HCT116 (cell line): ENCODE data around the gene SEPTIN5. TPM values are rescaled to one million over a fixed set of nuclear protein-coding genes. Genes with fewer than 3 reads are reported as not detected.

ENCODE experiments used
- ATAC-seq: fragments of 200-7000 bp; cut with Tn5 transposase; 2 replicates; pipeline ENCODE4 v1.9.1; 2020; ENCODE audit warnings: mild to moderate bottlenecking, moderate library complexity
- BruUV-seq: library from RNA; stranded (reverse); fragments of 400-500 nt; replicated peaks from 2 replicates; lab custom pipeline; 2021; lab: Mats Ljungman, UMichigan
- CTCF ChIA-PET: fragments of 300-600 bp; sonication (Branson Sonifier 250); formaldehyde crosslinking; loops from one replicate; lab custom pipeline; 2021; ENCODE audit warnings: antibody characterized with exemption; lab: Charles Lee
- POLR2A ChIA-PET: fragments of 300-600, 350-600 bp; sonication (Branson Sonifier 250); formaldehyde crosslinking; loops from one replicate; lab custom pipeline; 2021; ENCODE audit warnings: antibody characterized with exemption; lab: Charles Lee
- RAD21 ChIA-PET, 2 experiments: fragments of 300-600 bp; sonication (Branson Sonifier 250); formaldehyde crosslinking; loops; one replicate each; lab custom pipeline; 2023; ENCODE audit warnings: low total read pairs in 2 of 2; ENCODE audit not compliant: uncharacterized antibody in 2 of 2, unreplicated experiment in 2 of 2, low non-redundant PET in 1 of 2; lab: Charles Lee
- DNase-seq: peaks from one replicate; pipeline ENCODE4 v3.0.0-alpha.2; 2010; ENCODE audit warnings: low read depth, low spot score
- H2AFZ ChIP-seq: fragments of 200-600 bp; shearing (Covaris generic), sonication (generic); 2 replicates; pipeline ENCODE4 v1.6.1; 2017; ENCODE audit warnings: low read depth, mixed run types, mixed read lengths, antibody characterized with exemption, low read length; ENCODE audit not compliant: poor library complexity, severe bottlenecking
- H3K27ac ChIP-seq: 2 replicates; pipeline ENCODE4 v1.5.1; 2012; ENCODE audit warnings: low read depth, low read length
- H3K27me3 ChIP-seq: fragments of 200-600 bp; sonication (generic); 2 replicates; pipeline ENCODE4 v1.6.1; 2016; ENCODE audit warnings: mixed run types, low read length, mixed read lengths; ENCODE audit not compliant: insufficient read depth
- H3K36me3 ChIP-seq, 2 experiments: fragments of 200-500 bp in 1 of 2; fragments of 200-600 bp in 1 of 2; sonication (Bioruptor generic) in 1 of 2; sonication (generic) in 1 of 2; 2 replicates each; pipeline versions ENCODE4 v1.5.1 to v1.6.1; 2014 to 2016; ENCODE audit warnings: low read length in 2 of 2, inconsistent platforms in 1 of 2, mixed read lengths in 1 of 2, mixed run types in 1 of 2; ENCODE audit not compliant: insufficient read depth in 2 of 2, control insufficient read depth in 1 of 2
- H3K4me1 ChIP-seq, 2 experiments: fragments of 200-600 bp in 1 of 2; sonication (generic) in 1 of 2; 2 replicates each; pipeline versions ENCODE4 v1.5.1 to v1.6.1; 2012 to 2017; ENCODE audit warnings: low read length in 2 of 2, inconsistent platforms in 1 of 2, mild to moderate bottlenecking in 1 of 2, mixed read lengths in 1 of 2, mixed run types in 1 of 2, moderate library complexity in 1 of 2; ENCODE audit not compliant: insufficient read depth in 2 of 2, control insufficient read depth in 1 of 2
- H3K4me2 ChIP-seq: fragments of 200-600 bp; sonication (generic); 2 replicates; pipeline ENCODE4 v1.6.1; 2017; ENCODE audit warnings: mixed run types, low read length, mixed read lengths
- H3K4me3 ChIP-seq, 2 experiments: fragments of 200-600 bp in 1 of 2; sonication (generic) in 1 of 2; replicated peaks in 1 of 2; 2 replicates each; pipeline ENCODE4 v1.5.1; 2011 to 2016; ENCODE audit warnings: low read length in 2 of 2, control low read depth in 1 of 2, low read depth in 1 of 2, mild to moderate bottlenecking in 1 of 2, mixed read lengths in 1 of 2, mixed run types in 1 of 2
- H3K79me2 ChIP-seq: fragments of 200-600 bp; sonication (generic); 2 replicates; pipeline ENCODE4 v1.6.1; 2017; ENCODE audit warnings: mild to moderate bottlenecking, mixed run types, low read length, moderate library complexity, mixed read lengths; ENCODE audit not compliant: insufficient read depth
- H3K9ac ChIP-seq: fragments of 200-600 bp; sonication (generic); 2 replicates; pipeline ENCODE4 v1.6.1; 2016; ENCODE audit warnings: low read length, mixed read lengths
- H3K9me2 ChIP-seq: fragments of 200-600 bp; sonication (generic), shearing (Covaris generic); 2 replicates; pipeline ENCODE4 v1.6.1; 2017; ENCODE audit warnings: mixed run types, mild to moderate bottlenecking, moderate library complexity; ENCODE audit not compliant: insufficient read depth
- H3K9me3 ChIP-seq, 2 experiments: fragments of 200-500 bp in 1 of 2; fragments of 200-600 bp in 1 of 2; sonication (Bioruptor generic) in 1 of 2; sonication (generic) in 1 of 2; 2 replicates each; pipeline ENCODE4 v1.6.1; 2014 to 2017; ENCODE audit warnings: low read length in 2 of 2, mixed read lengths in 2 of 2, inconsistent platforms in 1 of 2, low read depth in 1 of 2, mild to moderate bottlenecking in 1 of 2, mixed run types in 1 of 2, moderate library complexity in 1 of 2; ENCODE audit not compliant: control insufficient read depth in 1 of 2, insufficient read depth in 1 of 2
- H4K20me1 ChIP-seq: fragments of 200-600 bp; sonication (generic), shearing (Covaris generic); 2 replicates; pipeline ENCODE4 v1.6.1; 2017; ENCODE audit warnings: mixed run types, mild to moderate bottlenecking, moderate library complexity; ENCODE audit not compliant: insufficient read depth
- ATF3 ChIP-seq: IDR thresholded peaks from 2 replicates; pipeline ENCODE4 v1.6.1; 2012
- CBX3 ChIP-seq: IDR thresholded peaks from 2 replicates; pipeline ENCODE4 v1.6.1; 2012; ENCODE audit warnings: low read depth
- CEBPB ChIP-seq: IDR thresholded peaks from 2 replicates; pipeline ENCODE4 v1.6.1; 2012; ENCODE audit warnings: low read depth
- EGR1 ChIP-seq: IDR thresholded peaks from 2 replicates; pipeline ENCODE4 v1.6.1; 2012; ENCODE audit warnings: low read depth
- ELF1 ChIP-seq: IDR thresholded peaks from 2 replicates; pipeline ENCODE4 v1.6.1; 2012; ENCODE audit warnings: low read depth, borderline replicate concordance
- EZH2phosphoT487 ChIP-seq: fragments of 200-600 bp; IDR thresholded peaks from 2 replicates; pipeline ENCODE4 v1.6.1; 2018; ENCODE audit warnings: antibody characterized with exemption, borderline replicate concordance
- JUND ChIP-seq: IDR thresholded peaks from 2 replicates; pipeline ENCODE4 v1.6.1; 2012
- MAX ChIP-seq: IDR thresholded peaks from 2 replicates; pipeline ENCODE4 v1.6.1; 2012
- POLR2A ChIP-seq: IDR thresholded peaks from 2 replicates; pipeline ENCODE4 v1.7.0; 2011; ENCODE audit warnings: borderline replicate concordance; ENCODE audit not compliant: insufficient read depth, insufficient read length; ENCODE audit errors: extremely low read depth
- POLR2AphosphoS5 ChIP-seq: IDR thresholded peaks from 2 replicates; pipeline ENCODE4 v1.6.1; 2011; ENCODE audit warnings: mild to moderate bottlenecking, low read depth, low read length, moderate library complexity
- RAD21 ChIP-seq: IDR thresholded peaks from 2 replicates; pipeline ENCODE4 v1.6.1; 2012; ENCODE audit warnings: low read depth, mild to moderate bottlenecking
- SIN3A ChIP-seq: IDR thresholded peaks from 2 replicates; pipeline ENCODE4 v1.6.1; 2012; ENCODE audit warnings: low read depth
- SP1 ChIP-seq: IDR thresholded peaks from 2 replicates; pipeline ENCODE4 v1.6.1; 2012; ENCODE audit warnings: low read depth
- SRF ChIP-seq: IDR thresholded peaks from 2 replicates; pipeline ENCODE4 v1.6.1; 2012; ENCODE audit warnings: low read depth
- TCF7L2 ChIP-seq: IDR thresholded peaks from 2 replicates; pipeline ENCODE4 v1.7.0; 2011; ENCODE audit warnings: borderline replicate concordance, inconsistent platforms; ENCODE audit not compliant: insufficient read depth, insufficient read length; ENCODE audit errors: extremely low read depth
- YY1 ChIP-seq: IDR thresholded peaks from 2 replicates; pipeline ENCODE4 v1.6.1; 2011; ENCODE audit warnings: low read length, low read depth, moderate library complexity, mild to moderate bottlenecking; ENCODE audit not compliant: insufficient replicate concordance; ENCODE audit errors: extremely low read depth
- ZNF274 ChIP-seq: fragments of 200-500 bp; sonication (Bioruptor generic); IDR thresholded peaks from 2 replicates; pipeline ENCODE4 v1.6.1; 2014; ENCODE audit warnings: mild to moderate bottlenecking, low read depth, low read length, inconsistent platforms
- intact Hi-C: fragments of 100-400 bp; cut with micrococcal nuclease; formaldehyde crosslinking; loops from 2 replicates; pipeline ENCODE4 v1.10.0; 2022
- total RNA-seq: library from RNA; stranded (reverse); gene quantifications from one replicate; pipeline ENCODE4 v1.2.1, GENCODE V29; 2021; ENCODE audit not compliant: unreplicated experiment
- TF ChIP-seq, protein P1 (sequence below): IDR thresholded peaks from 2 replicates; pipeline ENCODE4 v1.6.1; 2012; ENCODE audit warnings: low read depth
- TF ChIP-seq, protein P2 (sequence below), 3 experiments: fragments of 200-600 bp in 1 of 3; sonication (generic) in 1 of 3; IDR thresholded peaks in 2 of 3; conservative IDR thresholded peaks in 1 of 3; 2 replicates each; pipeline ENCODE4 v1.5.1; 2012 to 2017; ENCODE audit warnings: low read depth in 2 of 3, low read length in 2 of 3, antibody characterized with exemption in 1 of 3, borderline replicate concordance in 1 of 3, control low read depth in 1 of 3, mild to moderate bottlenecking in 1 of 3, mixed read lengths in 1 of 3, mixed run types in 1 of 3, moderate library complexity in 1 of 3; ENCODE audit not compliant: insufficient read depth in 1 of 3

Gene SEPTIN5
- total RNA-seq, 1 experiment from 2014 or later = 9.0 TPM

DNA sequence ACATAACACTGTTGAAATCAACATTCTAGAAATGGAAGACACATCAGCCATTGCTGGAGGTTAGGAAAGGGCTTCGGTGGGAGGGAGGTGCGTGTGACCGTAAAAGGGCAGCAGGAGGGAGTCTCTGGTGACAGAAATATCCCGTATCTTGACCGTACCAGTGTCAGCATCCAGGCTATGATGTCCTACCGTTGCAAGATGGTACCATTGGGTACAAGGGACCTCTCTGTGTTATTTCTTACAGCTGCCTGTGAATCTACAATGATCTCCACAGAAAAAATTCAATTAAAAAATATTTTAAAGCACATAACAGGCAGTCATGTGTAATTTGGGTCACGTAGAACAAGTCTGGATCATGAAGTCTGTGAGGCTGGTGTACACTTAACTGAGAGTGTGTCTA, 27.4 kb upstream of the SEPTIN5 start:
- H3K36me3 ChIP-seq = no peaks in the 10 kb centered on the region
- no peaks in the 10 kb centered on the region for H3K27me3 ChIP-seq
- DNase-seq (no peak), ATAC-seq (no peak)
- RAD21 ChIA-PET = no interaction called here
- H3K4me3 ChIP-seq = no peak overlapping the region
- H4K20me1 ChIP-seq = no peaks in the 10 kb centered on the region
- no TSS peak for BruUV-seq
- H3K4me1 ChIP-seq = peaks cover 6 to 10% of the 10 kb centered on the region in 2 experiments
- TF ChIP-seq RAD21 (no peak), SP1 (no peak), POLR2A (no peak), SIN3A (no peak), CEBPB (no peak), ATF3 (no peak), POLR2AphosphoS5 (no peak), EGR1 (no peak), TCF7L2 (no peak), JUND (no peak), ZNF274 (no peak), CBX3 (no peak), SRF (no peak), YY1 (no peak), ELF1 (no peak), MAX (no peak), EZH2phosphoT487 (no peak)
- TF ChIP-seq, protein P1, sequence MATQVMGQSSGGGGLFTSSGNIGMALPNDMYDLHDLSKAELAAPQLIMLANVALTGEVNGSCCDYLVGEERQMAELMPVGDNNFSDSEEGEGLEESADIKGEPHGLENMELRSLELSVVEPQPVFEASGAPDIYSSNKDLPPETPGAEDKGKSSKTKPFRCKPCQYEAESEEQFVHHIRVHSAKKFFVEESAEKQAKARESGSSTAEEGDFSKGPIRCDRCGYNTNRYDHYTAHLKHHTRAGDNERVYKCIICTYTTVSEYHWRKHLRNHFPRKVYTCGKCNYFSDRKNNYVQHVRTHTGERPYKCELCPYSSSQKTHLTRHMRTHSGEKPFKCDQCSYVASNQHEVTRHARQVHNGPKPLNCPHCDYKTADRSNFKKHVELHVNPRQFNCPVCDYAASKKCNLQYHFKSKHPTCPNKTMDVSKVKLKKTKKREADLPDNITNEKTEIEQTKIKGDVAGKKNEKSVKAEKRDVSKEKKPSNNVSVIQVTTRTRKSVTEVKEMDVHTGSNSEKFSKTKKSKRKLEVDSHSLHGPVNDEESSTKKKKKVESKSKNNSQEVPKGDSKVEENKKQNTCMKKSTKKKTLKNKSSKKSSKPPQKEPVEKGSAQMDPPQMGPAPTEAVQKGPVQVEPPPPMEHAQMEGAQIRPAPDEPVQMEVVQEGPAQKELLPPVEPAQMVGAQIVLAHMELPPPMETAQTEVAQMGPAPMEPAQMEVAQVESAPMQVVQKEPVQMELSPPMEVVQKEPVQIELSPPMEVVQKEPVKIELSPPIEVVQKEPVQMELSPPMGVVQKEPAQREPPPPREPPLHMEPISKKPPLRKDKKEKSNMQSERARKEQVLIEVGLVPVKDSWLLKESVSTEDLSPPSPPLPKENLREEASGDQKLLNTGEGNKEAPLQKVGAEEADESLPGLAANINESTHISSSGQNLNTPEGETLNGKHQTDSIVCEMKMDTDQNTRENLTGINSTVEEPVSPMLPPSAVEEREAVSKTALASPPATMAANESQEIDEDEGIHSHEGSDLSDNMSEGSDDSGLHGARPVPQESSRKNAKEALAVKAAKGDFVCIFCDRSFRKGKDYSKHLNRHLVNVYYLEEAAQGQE = no peak
- TF ChIP-seq, protein P2, sequence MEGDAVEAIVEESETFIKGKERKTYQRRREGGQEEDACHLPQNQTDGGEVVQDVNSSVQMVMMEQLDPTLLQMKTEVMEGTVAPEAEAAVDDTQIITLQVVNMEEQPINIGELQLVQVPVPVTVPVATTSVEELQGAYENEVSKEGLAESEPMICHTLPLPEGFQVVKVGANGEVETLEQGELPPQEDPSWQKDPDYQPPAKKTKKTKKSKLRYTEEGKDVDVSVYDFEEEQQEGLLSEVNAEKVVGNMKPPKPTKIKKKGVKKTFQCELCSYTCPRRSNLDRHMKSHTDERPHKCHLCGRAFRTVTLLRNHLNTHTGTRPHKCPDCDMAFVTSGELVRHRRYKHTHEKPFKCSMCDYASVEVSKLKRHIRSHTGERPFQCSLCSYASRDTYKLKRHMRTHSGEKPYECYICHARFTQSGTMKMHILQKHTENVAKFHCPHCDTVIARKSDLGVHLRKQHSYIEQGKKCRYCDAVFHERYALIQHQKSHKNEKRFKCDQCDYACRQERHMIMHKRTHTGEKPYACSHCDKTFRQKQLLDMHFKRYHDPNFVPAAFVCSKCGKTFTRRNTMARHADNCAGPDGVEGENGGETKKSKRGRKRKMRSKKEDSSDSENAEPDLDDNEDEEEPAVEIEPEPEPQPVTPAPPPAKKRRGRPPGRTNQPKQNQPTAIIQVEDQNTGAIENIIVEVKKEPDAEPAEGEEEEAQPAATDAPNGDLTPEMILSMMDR (IDR thresholded peaks at IDR 0.05 in 2 of 3, conservative IDR thresholded peaks at IDR 0.05 in 1 of 3; ENCODE audit: borderline replicate concordance in 1 of 3, insufficient read depth in 1 of 3, low read depth in 2 of 3, low read length in 2 of 3) = no peak
- H3K27ac ChIP-seq = no peak overlapping the region
- intact Hi-C loops = no loop called here
- H3K9me2 ChIP-seq = no peaks in the 10 kb centered on the region
- POLR2A ChIA-PET = no interaction called here
- no peak overlapping the region for H2AFZ ChIP-seq
- CTCF ChIA-PET = no interaction called here
- no peak overlapping the region for H3K4me2 ChIP-seq
- no peak overlapping the region for H3K9ac ChIP-seq
- H3K79me2 ChIP-seq = no peaks in the 10 kb centered on the region
- no peaks in the 10 kb centered on the region for H3K9me3 ChIP-seq
